WTC11 (cell line): ENCODE data around the gene PXN. TPM values are rescaled to one million over a fixed set of nuclear protein-coding genes. Genes with fewer than 3 reads are reported as not detected.
"Not testable (repeated sequence)": the region's sequence is repeated elsewhere in the genome, so short reads cannot be mapped to it uniquely, and the experiment has no call there.

Experiments
- ATAC-seq: fragments of 200-7000 bp; cut with Tn5 transposase; 2 replicates; pipeline ENCODE4 v1.10.0; 2021; ENCODE audit warnings: mild to moderate bottlenecking, moderate library complexity
- CTCF ChIA-PET: fragments of 300-600 bp; sonication (Branson Sonifier 250); formaldehyde crosslinking; loops from one replicate; lab custom pipeline; 2021; ENCODE audit warnings: antibody characterized with exemption; lab: Charles Lee
- POLR2A ChIA-PET: fragments of 350-600 bp; sonication (Branson Sonifier 250); formaldehyde crosslinking; loops from one replicate; lab custom pipeline; 2021; ENCODE audit warnings: antibody characterized with exemption; lab: Charles Lee
- DNase-seq: peaks from one replicate; pipeline ENCODE4 v3.0.0; 2021; ENCODE audit warnings: low spot score
- H3K27ac Mint-ChIP-seq: 2 replicates; pipeline ENCODE4 v1.8.0; 2021; ENCODE audit warnings: mixed read lengths
- H3K27me3 Mint-ChIP-seq: 2 replicates; pipeline ENCODE4 v1.8.0; 2021; ENCODE audit warnings: low read depth, mild to moderate bottlenecking, moderate library complexity, mixed read lengths
- H3K36me3 Mint-ChIP-seq: 2 replicates; pipeline ENCODE4 v1.8.0; 2021; ENCODE audit warnings: mixed read lengths
- H3K4me1 Mint-ChIP-seq: 2 replicates; pipeline ENCODE4 v1.8.0; 2022; ENCODE audit warnings: mixed read lengths
- H3K4me3 Mint-ChIP-seq: 2 replicates; pipeline ENCODE4 v1.8.0; 2021; ENCODE audit warnings: mild to moderate bottlenecking, moderate library complexity, mixed read lengths
- H3K9me3 Mint-ChIP-seq: 2 replicates; pipeline ENCODE4 v1.8.0; 2021; ENCODE audit warnings: mixed read lengths
- CBFB ChIP-seq: sonication (generic); formaldehyde crosslinking; IDR thresholded peaks from 2 replicates; pipeline ENCODE4 v1.8.1; 2022; ENCODE audit warnings: mild to moderate bottlenecking, low read depth, missing genetic modification reagents
- CTCF ChIP-seq: fragments of 200-600 bp; IDR thresholded peaks from 2 replicates; pipeline ENCODE4 v1.8.0; 2022; ENCODE audit warnings: antibody characterized with exemption
- E2F1 ChIP-seq: sonication (generic); formaldehyde crosslinking; IDR thresholded peaks from 2 replicates; pipeline ENCODE4 v1.8.0; 2022; ENCODE audit warnings: mild to moderate bottlenecking, missing genetic modification reagents
- E2F4 ChIP-seq: sonication (generic); formaldehyde crosslinking; IDR thresholded peaks from 2 replicates; pipeline ENCODE4 v1.8.1; 2022; ENCODE audit warnings: low read depth, mild to moderate bottlenecking, moderate library complexity, missing genetic modification reagents, borderline replicate concordance
- ELF4 ChIP-seq: sonication (generic); formaldehyde crosslinking; IDR thresholded peaks from 2 replicates; pipeline ENCODE4 v1.8.1; 2022; ENCODE audit warnings: low read depth, mild to moderate bottlenecking, moderate library complexity, missing genetic modification reagents
- ETV6 ChIP-seq: sonication (generic); formaldehyde crosslinking; IDR thresholded peaks from 2 replicates; pipeline ENCODE4 v1.8.1; 2022; ENCODE audit warnings: mild to moderate bottlenecking, missing genetic modification reagents
- FOXP4 ChIP-seq: sonication (generic); formaldehyde crosslinking; IDR thresholded peaks from 2 replicates; pipeline ENCODE4 v1.8.0; 2022; ENCODE audit warnings: mild to moderate bottlenecking, missing genetic modification reagents
- GTF2I ChIP-seq: fragments of 250-450 bp; sonication (Bioruptor Pico); conservative IDR thresholded peaks from 2 replicates; pipeline ENCODE4 v1.4.0; 2021; ENCODE audit warnings: mild to moderate bottlenecking
- HMGXB4 ChIP-seq: sonication (generic); formaldehyde crosslinking; IDR thresholded peaks from 2 replicates; pipeline ENCODE4 v1.8.1; 2023; ENCODE audit warnings: mild to moderate bottlenecking, moderate library complexity, missing genetic modification reagents
- IRF1 ChIP-seq: sonication (generic); formaldehyde crosslinking; IDR thresholded peaks from 2 replicates; pipeline ENCODE4 v1.8.0; 2023; ENCODE audit warnings: missing genetic modification reagents
- JAZF1 ChIP-seq: fragments of 250-450 bp; sonication (Bioruptor Pico); IDR thresholded peaks from 2 replicates; pipeline ENCODE4 v1.9.0; 2021; ENCODE audit warnings: moderate library complexity, mild to moderate bottlenecking, inconsistent platforms
- MLX ChIP-seq: sonication (generic); formaldehyde crosslinking; IDR thresholded peaks from 2 replicates; pipeline ENCODE4 v1.8.1; 2023; ENCODE audit warnings: mild to moderate bottlenecking, missing genetic modification reagents, moderate library complexity
- MYBL2 ChIP-seq: sonication (generic); formaldehyde crosslinking; IDR thresholded peaks from 2 replicates; pipeline ENCODE4 v1.8.1; 2023; ENCODE audit warnings: mild to moderate bottlenecking, moderate library complexity, missing genetic modification reagents
- NFATC4 ChIP-seq: fragments of 250-450 bp; sonication (Bioruptor Pico); IDR thresholded peaks from 2 replicates; pipeline ENCODE4 v1.9.0; 2021; ENCODE audit warnings: mild to moderate bottlenecking
- NFYB ChIP-seq: sonication (generic); formaldehyde crosslinking; conservative IDR thresholded peaks from 2 replicates; pipeline ENCODE4 v1.8.0; 2022; ENCODE audit warnings: low read depth, missing genetic modification reagents
- NR3C1 ChIP-seq: sonication (generic); formaldehyde crosslinking; conservative IDR thresholded peaks from 2 replicates; pipeline ENCODE4 v1.8.1; 2023; ENCODE audit warnings: low read depth, mild to moderate bottlenecking, missing genetic modification reagents
- RORB ChIP-seq: fragments of 250-450 bp; sonication (Bioruptor Pico); IDR thresholded peaks from 2 replicates; pipeline ENCODE4 v1.9.0; 2021; ENCODE audit warnings: mild to moderate bottlenecking
- SP1 ChIP-seq: sonication (generic); formaldehyde crosslinking; conservative IDR thresholded peaks from 2 replicates; pipeline ENCODE4 v1.8.1; 2022; ENCODE audit warnings: missing genetic modification reagents
- STAT6 ChIP-seq: sonication (generic); formaldehyde crosslinking; conservative IDR thresholded peaks from 2 replicates; pipeline ENCODE4 v1.8.1; 2023; ENCODE audit warnings: mild to moderate bottlenecking, low read depth, missing genetic modification reagents, moderate library complexity
- TCF7 ChIP-seq: sonication (generic); formaldehyde crosslinking; IDR thresholded peaks from 2 replicates; pipeline ENCODE4 v1.8.0; 2022; ENCODE audit warnings: mild to moderate bottlenecking, low read depth, missing genetic modification reagents, moderate library complexity
- TP53 ChIP-seq: sonication (generic); formaldehyde crosslinking; IDR thresholded peaks from 2 replicates; pipeline ENCODE4 v1.8.1; 2023; ENCODE audit warnings: mild to moderate bottlenecking, missing genetic modification reagents
- ZNF121 ChIP-seq: sonication (generic); formaldehyde crosslinking; IDR thresholded peaks from 2 replicates; pipeline ENCODE4 v1.8.0; 2023; ENCODE audit warnings: missing genetic modification reagents
- total RNA-seq: library from RNA; stranded (reverse); gene quantifications from 3 replicates; pipeline ENCODE4 v1.2.3, GENCODE V29; 2021

Gene PXN
- total RNA-seq, 1 experiment from 2014 or later = 132 TPM

- POLR2A ChIA-PET = no interaction called here
- no peak overlapping the region for H3K4me3 Mint-ChIP-seq
- TF ChIP-seq E2F4 (CRISPR knock-in tag) = no peak
- no peak for TF ChIP-seq HMGXB4 (CRISPR knock-in tag)
- TF ChIP-seq SP1 = no peak
- no peak for TF ChIP-seq E2F1 (CRISPR knock-in tag)
- no peak for TF ChIP-seq IRF1 (CRISPR knock-in tag)
- TF ChIP-seq RORB (CRISPR knock-in tag) = no peak
- no peak for TF ChIP-seq FOXP4 (CRISPR knock-in tag)
- TF ChIP-seq CBFB (CRISPR knock-in tag) = no peak
- H3K27ac Mint-ChIP-seq = no peak overlapping the region
- no peaks in the 10 kb centered on the region for H3K4me1 Mint-ChIP-seq
- ATAC-seq (no peak), DNase-seq (no peak)
- peaks cover 59% of the 10 kb centered on the region for H3K36me3 Mint-ChIP-seq
- CTCF ChIA-PET = no interaction called here
- no peaks in the 10 kb centered on the region for H3K27me3 Mint-ChIP-seq
- peaks cover 10% of the 10 kb centered on the region for H3K9me3 Mint-ChIP-seq
Measured at GRCh38 chr12:120209851-120210250, 55.7 kb downstream of the PXN start.

- H3K36me3 Mint-ChIP-seq = peaks cover 43% of the 10 kb centered on the region
- no peak for DNase-seq
- TF ChIP-seq TP53 (no peak), NFYB (CRISPR knock-in tag) (no peak), NR3C1 (no peak), STAT6 (CRISPR knock-in tag) (no peak), GTF2I (CRISPR knock-in tag) (no peak), MLX (CRISPR knock-in tag) (no peak), TCF7 (no peak), CBFB (CRISPR knock-in tag) (no peak), ZNF121 (CRISPR knock-in tag) (no peak), NFATC4 (CRISPR knock-in tag) (no peak), CTCF (no peak), JAZF1 (CRISPR knock-in tag) (no peak), ETV6 (CRISPR knock-in tag) (no peak), MYBL2 (CRISPR knock-in tag) (no peak), ELF4 (CRISPR knock-in tag) (no peak)
- H3K4me3 Mint-ChIP-seq = no peak overlapping the region
- ChIA-PET POLR2A (interaction anchor here (0.5 kb wide), 1 partner anchor 200 kb away, joined by 3 read pairs; no protein-coding TSS in a partner anchor), CTCF (interaction anchor here (0.6 to 3.1 kb wide), 2 partner anchors 21 to 37 kb away, joined by 3 to 13 read pairs; no protein-coding TSS in a partner anchor)
- H3K27me3 Mint-ChIP-seq = no peaks in the 10 kb centered on the region
- no peak overlapping the region for H3K27ac Mint-ChIP-seq
- peaks cover under 1% of the 10 kb centered on the region for H3K4me1 Mint-ChIP-seq
- no peak for ATAC-seq
- H3K9me3 Mint-ChIP-seq = peaks cover 10% of the 10 kb centered on the region
Measured at GRCh38 chr12:120207227-120207626, 58.3 kb downstream of the PXN start.

- H3K4me3 Mint-ChIP-seq, H3K27ac Mint-ChIP-seq, H3K27me3 Mint-ChIP-seq, DNase-seq, ATAC-seq, H3K4me1 Mint-ChIP-seq: not testable (repeated sequence)
- CTCF ChIA-PET = interaction anchor here (0.6 to 3.1 kb wide), 2 partner anchors 22 to 38 kb away, joined by 3 to 13 read pairs; no protein-coding TSS in a partner anchor
- Mint-ChIP-seq H3K9me3 (peaks cover 10% of the 10 kb centered on the region), H3K36me3 (peaks cover 39% of the 10 kb centered on the region)
- POLR2A ChIA-PET = interaction anchor here (0.5 kb wide), 1 partner anchor 201 kb away, joined by 3 read pairs; no protein-coding TSS in a partner anchor
Measured at GRCh38 chr12:120206781-120207180, 58.7 kb downstream of the PXN start.
